ENCODE data around the gene TRPV3. TPM values are rescaled to one million over a fixed set of nuclear protein-coding genes. Genes with fewer than 3 reads are reported as not detected.

The TRPV3 gene
- total and polyA plus RNA-seq, 2 experiments from 2014 or later, result 0.15 to 0.69 TPM

- H3K36me3 ChIP-seq (ENCODE audit: insufficient read depth), result no peaks in the 10 kb centered on the region
- peaks cover 28% of the 10 kb centered on the region for H3K36me3 Mint-ChIP-seq (ENCODE audit: low read depth)
- H3K27me3 ChIP-seq (ENCODE audit: insufficient read depth), result no peaks in the 10 kb centered on the region
- no peaks in the 10 kb centered on the region for H3K9me2 ChIP-seq (ENCODE audit: insufficient read depth)
- no peak overlapping the region for H3K27ac ChIP-seq (ENCODE audit: low read depth)
- H3K4me2 ChIP-seq, result no peak overlapping the region
- no peaks in the 10 kb centered on the region for H3K9me3 Mint-ChIP-seq
- no peaks in the 10 kb centered on the region for H4K20me1 ChIP-seq (replicated peaks; ENCODE audit: insufficient read depth)
- H2AFZ ChIP-seq, result no peak overlapping the region
- no peaks in the 10 kb centered on the region for H3K4me1 ChIP-seq (ENCODE audit: insufficient read depth)
- H3K4me1 Mint-ChIP-seq, result no peaks in the 10 kb centered on the region
- no peak overlapping the region for H3K4me3 ChIP-seq
- no peak for TF ChIP-seq CREB1 (CRISPR knock-in tag; IDR thresholded peaks at IDR 0.05; ENCODE audit: low read depth)
- H3K27ac Mint-ChIP-seq, result no peak overlapping the region
- no peaks in the 10 kb centered on the region for H3F3A ChIP-seq (replicated peaks; ENCODE audit: low read depth)
- no peak for DNase-seq (ENCODE audit: low spot score)
- H3K4me3 Mint-ChIP-seq, result no peak overlapping the region
- H3K27me3 Mint-ChIP-seq (ENCODE audit: insufficient read depth, low read depth, poor library complexity), result peaks cover 7% of the 10 kb centered on the region
- H3K79me2 ChIP-seq (replicated peaks; ENCODE audit: insufficient read depth), result no peaks in the 10 kb centered on the region
- ATAC-seq, result no peak
Measured at GRCh38 chr17:3575511-3575910, 17.9 kb upstream of the TRPV3 start.

DNA sequence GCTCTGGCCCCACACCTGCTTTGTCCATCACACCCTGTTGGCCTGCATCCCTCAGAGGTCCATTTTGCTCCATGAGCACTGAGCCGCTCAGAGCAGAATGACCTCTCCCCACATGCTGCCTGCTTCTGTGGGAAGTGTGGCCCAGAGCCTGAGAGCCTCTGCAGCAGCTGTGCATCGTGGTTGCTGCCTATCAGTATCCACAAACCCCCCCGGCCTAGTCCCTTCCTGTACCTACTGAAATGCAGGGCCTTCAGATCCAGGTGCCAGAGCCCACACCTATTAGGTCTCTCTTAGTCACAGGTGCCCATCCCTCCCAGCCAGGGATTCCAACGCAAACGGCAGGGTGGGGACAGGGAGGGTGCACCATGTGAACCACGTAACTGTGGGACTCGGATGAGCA lies 16.6 kb upstream of the TRPV3 start:
- no peaks in the 10 kb centered on the region for H3F3A ChIP-seq (replicated peaks; ENCODE audit: low read depth)
- no peaks in the 10 kb centered on the region for H3K9me2 ChIP-seq (ENCODE audit: insufficient read depth)
- Mint-ChIP-seq H3K27ac (no peak overlapping the region), H3K4me3 (no peak overlapping the region), H3K27me3 (ENCODE audit: insufficient read depth, low read depth, poor library complexity) (peaks cover 10% of the 10 kb centered on the region), H3K4me1 (no peaks in the 10 kb centered on the region), H3K36me3 (ENCODE audit: low read depth) (peaks cover 26% of the 10 kb centered on the region), H3K9me3 (no peaks in the 10 kb centered on the region)
- DNase-seq (ENCODE audit: low spot score) (no peak), ATAC-seq (no peak)
- H3K27me3 ChIP-seq (ENCODE audit: insufficient read depth), result no peaks in the 10 kb centered on the region
- H2AFZ ChIP-seq, result no peak overlapping the region
- H3K4me3 ChIP-seq, result no peak overlapping the region
- no peaks in the 10 kb centered on the region for H3K79me2 ChIP-seq (replicated peaks; ENCODE audit: insufficient read depth)
- no peaks in the 10 kb centered on the region for H3K36me3 ChIP-seq (ENCODE audit: insufficient read depth)
- no peak overlapping the region for H3K4me2 ChIP-seq
- H3K4me1 ChIP-seq (ENCODE audit: insufficient read depth), result no peaks in the 10 kb centered on the region
- no peak overlapping the region for H3K27ac ChIP-seq (ENCODE audit: low read depth)
- no peaks in the 10 kb centered on the region for H4K20me1 ChIP-seq (replicated peaks; ENCODE audit: insufficient read depth)
- TF ChIP-seq EZH2 (IDR thresholded peaks at IDR 0.05; ENCODE audit: low read depth, unreplicated experiment) (no peak), CTCF (conservative IDR thresholded peaks at IDR 0.05; ENCODE audit: low read depth in 2 of 2) (no peak), ZNF331 (CRISPR knock-in tag; IDR thresholded peaks at IDR 0.05; ENCODE audit: low read depth) (no peak), ZNF462 (CRISPR knock-in tag; IDR thresholded peaks at IDR 0.05) (no peak), EZH2phosphoT487 (IDR thresholded peaks at IDR 0.05; ENCODE audit: unreplicated experiment) (no peak), ETS1 (IDR thresholded peaks at IDR 0.05) (no peak), JUNB (IDR thresholded peaks at IDR 0.05; ENCODE audit: unreplicated experiment) (no peak), CREB1 (CRISPR knock-in tag; IDR thresholded peaks at IDR 0.05; ENCODE audit: low read depth) (no peak), ZNF114 (CRISPR knock-in tag; IDR thresholded peaks at IDR 0.05) (no peak), STAT1 (IDR thresholded peaks at IDR 0.05; ENCODE audit: unreplicated experiment) (no peak), POLR2AphosphoS5 (IDR thresholded peaks at IDR 0.05; ENCODE audit: low read depth) (no peak)
